22Rv1 (cell line): ENCODE results near the gene GRIK4.

Experiments
- CTCF ChIP-seq: fragments of 450-650 bp; IDR thresholded peaks from 2 replicates; pipeline ENCODE4 v1.5.1; 2017; ENCODE audit warnings: mild to moderate bottlenecking
- ZFX ChIP-seq: fragments of 450-650 bp; IDR thresholded peaks from 2 replicates; pipeline ENCODE4 v1.6.1; 2017; ENCODE audit warnings: antibody characterized with exemption, borderline replicate concordance

GRCh38 chr11:120548682-120549209, 37.2 kb downstream of the GRIK4 start:
- TF ChIP-seq CTCF (no peak), ZFX (no peak)
